GM19328 (cell line): ENCODE results near the gene NKX6-1.

Experiments
- ATAC-seq: cut with Tn5 transposase; IDR thresholded peaks from one replicate; pipeline ENCODE4 v1.9.1; 2021; ENCODE audit warnings: mild to moderate bottlenecking, moderate library complexity; ENCODE audit not compliant: unreplicated experiment

NKX6-1 gene

GRCh38 chr4:84480082-84480481, 19.0 kb downstream of the NKX6-1 start:
- no peak for ATAC-seq

GRCh38 chr4:84479663-84480062, 19.4 kb downstream of the NKX6-1 start:
- no peak for ATAC-seq

GRCh38 chr4:84477738-84478137, 21.4 kb downstream of the NKX6-1 start:
- no peak for ATAC-seq

- no peak for ATAC-seq
Measured at GRCh38 chr4:84474107-84474506, 25.0 kb downstream of the NKX6-1 start.

- no peak for ATAC-seq
Measured at GRCh38 chr4:84472154-84472553, 26.9 kb downstream of the NKX6-1 start.

GRCh38 chr4:84470204-84470785, 28.8 kb downstream of the NKX6-1 start:
- no peak for ATAC-seq

- no peak for ATAC-seq
Measured at GRCh38 chr4:84467601-84468000, 31.5 kb downstream of the NKX6-1 start.

- ATAC-seq, result no peak
Measured at GRCh38 chr4:84459783-84460182, 39.3 kb downstream of the NKX6-1 start.

GRCh38 chr4:84456157-84456556, 42.9 kb downstream of the NKX6-1 start:
- no peak for ATAC-seq

- no peak for ATAC-seq
Measured at GRCh38 chr4:84455697-84456096, 43.4 kb downstream of the NKX6-1 start.

- no peak for ATAC-seq
Measured at GRCh38 chr4:84451546-84451945, 47.5 kb downstream of the NKX6-1 start.

GRCh38 chr4:84443523-84443922, 55.6 kb downstream of the NKX6-1 start:
- no peak for ATAC-seq

- no peak for ATAC-seq
Measured at GRCh38 chr4:84442778-84443177, 56.3 kb downstream of the NKX6-1 start.
